Muscle layer of colon (tissue), 2 donors: ENCODE data around the gene ADCY9.
A peak's percentile ranks its signal among the peaks of the same experiment; 100 is the strongest.
"Not testable (repeated sequence)": the region's sequence is repeated elsewhere in the genome, so short reads cannot be mapped to it uniquely, and the experiment has no call there.

ENCODE experiments used
- H3K27ac ChIP-seq: one replicate; pipeline ENCODE4 v1.7.0; 2013; ENCODE audit warnings: low read depth, mild to moderate bottlenecking, low read length, moderate library complexity
- H3K27me3 ChIP-seq, 2 donors: one replicate each; pipeline ENCODE4 v1.7.0; 2013; ENCODE audit warnings: low read length in 2 of 2, mild to moderate bottlenecking in 2 of 2; ENCODE audit not compliant: insufficient read depth in 2 of 2, control insufficient read depth in 1 of 2
- H3K36me3 ChIP-seq: one replicate; pipeline ENCODE4 v1.7.0; 2013; ENCODE audit warnings: mild to moderate bottlenecking, low read length; ENCODE audit not compliant: insufficient read depth
- H3K4me1 ChIP-seq: one replicate; pipeline ENCODE4 v1.7.0; 2013; ENCODE audit warnings: mild to moderate bottlenecking, low read length; ENCODE audit not compliant: insufficient read depth
- H3K4me3 ChIP-seq, 2 donors: one replicate each; pipeline ENCODE4 v1.7.0; 2013; ENCODE audit warnings: low read length in 2 of 2, low read depth in 1 of 2, mild to moderate bottlenecking in 1 of 2, moderate library complexity in 1 of 2
- H3K9ac ChIP-seq: one replicate; pipeline ENCODE4 v1.7.0; 2013; ENCODE audit warnings: low read length
- H3K9me3 ChIP-seq: one replicate; pipeline ENCODE4 v1.7.0; 2013; ENCODE audit warnings: mild to moderate bottlenecking, low read length
- donor health status: abdominal sarcoma.
- donor health status: Adenocarcinoma of cecum.

The ADCY9 gene

GRCh38 chr16:3951380-3951779 lies 164.9 kb downstream of the ADCY9 start:
- not testable (repeated sequence) for H3K27me3 ChIP-seq, H3K9me3 ChIP-seq, H3K9ac ChIP-seq, H3K36me3 ChIP-seq, H3K4me3 ChIP-seq, H3K27ac ChIP-seq
- peaks cover 30% of the 10 kb centered on the region for H3K4me1 ChIP-seq

GRCh38 chr16:3950343-3951193 lies 165.7 kb downstream of the ADCY9 start:
- Histone ChIP-seq H3K9ac (no peak overlapping the region), H3K27ac (peak overlapping the region; percentile 20)

GRCh38 chr16:3949946-3950342 lies 166.3 kb downstream of the ADCY9 start:
- H3K27me3 ChIP-seq: no peaks in the 10 kb centered on the region
- H3K4me3 ChIP-seq: peak overlapping the region in 1 of 2 donors; percentile 43
- no peak overlapping the region for H3K9ac ChIP-seq
- no peak overlapping the region for H3K27ac ChIP-seq
- H3K9me3 ChIP-seq: no peaks in the 10 kb centered on the region
- peaks cover 37% of the 10 kb centered on the region for H3K4me1 ChIP-seq
- no peaks in the 10 kb centered on the region for H3K36me3 ChIP-seq

More at GRCh38 chr16:3950343-3951193, 165.7 kb downstream of the ADCY9 start:
- Histone ChIP-seq H3K4me1 (peaks cover 37% of the 10 kb centered on the region), H3K27me3 (no peaks in the 10 kb centered on the region), H3K4me3 (peak overlapping the region in 1 of 2 donors; percentile 43), H3K36me3 (no peaks in the 10 kb centered on the region), H3K9me3 (no peaks in the 10 kb centered on the region)

- Histone ChIP-seq H3K4me1 (peaks cover 37% of the 10 kb centered on the region), H3K9ac (no peak overlapping the region), H3K27ac (no peak overlapping the region), H3K9me3 (no peaks in the 10 kb centered on the region), H3K4me3 (peak overlapping the region in 1 of 2 donors; percentile 12), H3K36me3 (no peaks in the 10 kb centered on the region), H3K27me3 (no peaks in the 10 kb centered on the region)
Measured at GRCh38 chr16:3949287-3949686, 167.0 kb downstream of the ADCY9 start.

GRCh38 chr16:3948378-3948995 lies 167.8 kb downstream of the ADCY9 start:
- Histone ChIP-seq H3K27me3 (no peaks in the 10 kb centered on the region), H3K9ac (no peak overlapping the region), H3K9me3 (no peaks in the 10 kb centered on the region), H3K36me3 (no peaks in the 10 kb centered on the region), H3K27ac (no peak overlapping the region), H3K4me3 (peak overlapping the region in 1 of 2 donors; percentile 12), H3K4me1 (peaks cover 37% of the 10 kb centered on the region)

GRCh38 chr16:3946604-3947180 lies 169.6 kb downstream of the ADCY9 start:
- no peak overlapping the region for H3K9ac ChIP-seq

GRCh38 chr16:3945751-3946603 lies 170.3 kb downstream of the ADCY9 start:
- H3K9ac ChIP-seq: no peak overlapping the region
- no peak overlapping the region for H3K27ac ChIP-seq
- no peaks in the 10 kb centered on the region for H3K36me3 ChIP-seq
- no peak overlapping the region for H3K4me3 ChIP-seq
- peaks cover 37% of the 10 kb centered on the region for H3K4me1 ChIP-seq
- H3K27me3 ChIP-seq: no peaks in the 10 kb centered on the region
- H3K9me3 ChIP-seq: no peaks in the 10 kb centered on the region

More at GRCh38 chr16:3946604-3947180, 169.6 kb downstream of the ADCY9 start:
- H3K4me3 ChIP-seq: no peak overlapping the region
- no peak overlapping the region for H3K27ac ChIP-seq
- H3K36me3 ChIP-seq: no peaks in the 10 kb centered on the region
- no peaks in the 10 kb centered on the region for H3K27me3 ChIP-seq
- H3K4me1 ChIP-seq: peaks cover 37% of the 10 kb centered on the region
- no peaks in the 10 kb centered on the region for H3K9me3 ChIP-seq

GRCh38 chr16:3944457-3944856 lies 171.8 kb downstream of the ADCY9 start:
- H3K9me3 ChIP-seq, H3K27me3 ChIP-seq, H3K4me3 ChIP-seq, H3K27ac ChIP-seq, H3K9ac ChIP-seq, H3K36me3 ChIP-seq: not testable (repeated sequence)
- H3K4me1 ChIP-seq: peaks cover 25% of the 10 kb centered on the region

- H3K4me3 ChIP-seq, H3K27ac ChIP-seq, H3K36me3 ChIP-seq, H3K9ac ChIP-seq, H3K27me3 ChIP-seq, H3K9me3 ChIP-seq: not testable (repeated sequence)
- peaks cover 22% of the 10 kb centered on the region for H3K4me1 ChIP-seq
Measured at GRCh38 chr16:3942146-3942545, 174.1 kb downstream of the ADCY9 start.

GRCh38 chr16:3938843-3939624 lies 177.2 kb downstream of the ADCY9 start:
- H3K36me3 ChIP-seq: no peaks in the 10 kb centered on the region
- H3K4me3 ChIP-seq: peak overlapping the region; percentile 76 to 86
- peaks cover 11% of the 10 kb centered on the region for H3K4me1 ChIP-seq
- no peaks in the 10 kb centered on the region for H3K27me3 ChIP-seq
- no peaks in the 10 kb centered on the region for H3K9me3 ChIP-seq
- H3K9ac ChIP-seq: no peak overlapping the region
- no peak overlapping the region for H3K27ac ChIP-seq
